ENCODE data around the gene ACR.

Gene ACR

GRCh38 chr22:50737728-50738648, at the start of gene ACR:
ACR (plus strand) TSS chr22:50738204; CDS start chr22:50738236, 32 bp downstream.
- no peak for DNase-seq (ENCODE audit: low read depth in 1 of 2, low spot score in 1 of 2)

GRCh38 chr22:50688448-50688847, 49.6 kb upstream of the ACR start:
- DNase-seq (ENCODE audit: low read depth in 1 of 2, low spot score in 1 of 2): no peak

GRCh38 chr22:50691521-50691920, 46.5 kb upstream of the ACR start:
- no peak for DNase-seq (ENCODE audit: low read depth in 1 of 2, low spot score in 1 of 2)

DNA sequence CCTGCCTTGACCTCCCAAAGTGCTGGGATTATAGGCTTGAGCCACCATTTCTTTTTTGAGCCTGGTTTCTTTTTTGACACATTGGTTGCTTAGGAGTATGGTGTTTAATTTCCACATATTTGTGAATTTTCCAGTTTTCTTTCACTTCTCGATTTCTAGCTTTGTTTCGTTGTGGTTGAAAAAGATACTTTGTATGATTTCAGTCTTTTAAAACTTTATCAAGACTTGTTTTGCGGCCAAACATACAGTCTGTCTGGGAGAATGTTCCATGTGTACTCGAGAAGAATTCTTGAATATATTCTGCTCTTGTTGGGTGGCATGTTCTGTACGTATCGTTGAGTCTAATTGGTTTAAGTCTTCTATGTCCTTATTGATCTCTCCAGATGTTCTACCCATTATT, 44.5 kb upstream of the ACR start:
- no peak for DNase-seq (ENCODE audit: low read depth in 1 of 2, low spot score in 1 of 2)

DNA sequence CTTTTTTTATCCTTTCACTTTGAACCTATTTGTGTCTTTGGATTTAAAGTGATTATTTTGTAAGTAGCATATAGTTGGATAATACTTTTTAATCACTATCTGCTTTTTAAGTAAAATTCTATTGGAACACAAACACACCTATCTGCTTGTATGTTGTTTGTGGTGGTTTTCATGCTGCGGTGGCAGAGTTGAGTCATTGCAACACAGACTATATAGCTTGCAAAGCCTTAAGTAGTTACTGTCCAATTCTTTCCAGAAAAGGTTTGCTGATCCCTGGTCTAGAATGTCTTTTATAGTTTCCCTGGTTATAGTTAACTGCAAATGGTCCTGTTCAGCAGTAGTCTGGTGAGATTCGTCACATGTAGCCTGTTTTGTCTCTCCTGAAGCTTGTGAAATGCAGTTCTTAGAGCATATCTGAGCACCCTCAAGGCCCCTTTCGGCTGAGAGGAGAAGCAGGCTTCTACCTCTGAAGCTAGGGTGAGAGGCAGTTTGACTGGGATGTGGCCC, 43.9 kb upstream of the ACR start:
- DNase-seq (ENCODE audit: low read depth in 1 of 2, low spot score in 1 of 2): no peak

DNA sequence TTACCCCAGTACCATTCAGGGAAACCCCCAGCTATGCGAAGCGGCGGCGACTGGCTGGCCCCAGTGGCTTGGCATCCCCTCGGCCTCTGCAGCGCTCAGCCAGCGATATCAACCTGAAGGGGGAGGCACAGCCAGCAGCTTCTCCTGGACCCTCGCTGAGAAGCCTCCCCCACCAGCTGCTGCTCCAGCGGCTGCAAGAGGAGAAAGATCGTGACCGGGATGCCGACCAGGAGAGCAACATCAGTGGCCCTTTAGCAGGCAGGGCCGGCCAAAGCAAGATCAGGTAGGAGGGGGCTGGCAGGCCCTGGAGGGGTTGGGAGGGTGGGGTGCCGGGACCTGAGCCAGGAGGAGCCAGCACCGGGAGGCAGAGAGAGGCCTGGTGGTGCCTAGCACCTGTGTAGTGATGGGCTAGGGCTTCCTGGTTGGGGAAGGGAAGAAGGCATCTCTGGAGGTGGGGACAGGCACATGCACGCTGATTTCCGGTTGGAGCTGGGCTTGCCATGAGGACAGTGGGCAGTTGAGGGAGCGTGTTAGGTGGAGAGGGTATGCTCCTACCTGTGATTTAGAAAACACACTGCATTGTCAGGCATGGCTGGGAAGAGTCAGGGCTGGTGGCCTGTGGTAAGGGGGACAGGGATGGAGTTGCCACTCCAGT, 43.1 kb upstream of the ACR start:
- DNase-seq (ENCODE audit: low read depth in 1 of 2, low spot score in 1 of 2): no peak

- no peak for DNase-seq (ENCODE audit: low read depth in 1 of 2, low spot score in 1 of 2)
Observed at GRCh38 chr22:50695421-50696250, 42.4 kb upstream of the ACR start.

- no peak for DNase-seq (ENCODE audit: low read depth in 1 of 2, low spot score in 1 of 2)
Observed at GRCh38 chr22:50696251-50696798, 41.7 kb upstream of the ACR start.

GRCh38 chr22:50696799-50697561, 41.0 kb upstream of the ACR start:
- no peak for DNase-seq (ENCODE audit: low read depth in 1 of 2, low spot score in 1 of 2)

DNA sequence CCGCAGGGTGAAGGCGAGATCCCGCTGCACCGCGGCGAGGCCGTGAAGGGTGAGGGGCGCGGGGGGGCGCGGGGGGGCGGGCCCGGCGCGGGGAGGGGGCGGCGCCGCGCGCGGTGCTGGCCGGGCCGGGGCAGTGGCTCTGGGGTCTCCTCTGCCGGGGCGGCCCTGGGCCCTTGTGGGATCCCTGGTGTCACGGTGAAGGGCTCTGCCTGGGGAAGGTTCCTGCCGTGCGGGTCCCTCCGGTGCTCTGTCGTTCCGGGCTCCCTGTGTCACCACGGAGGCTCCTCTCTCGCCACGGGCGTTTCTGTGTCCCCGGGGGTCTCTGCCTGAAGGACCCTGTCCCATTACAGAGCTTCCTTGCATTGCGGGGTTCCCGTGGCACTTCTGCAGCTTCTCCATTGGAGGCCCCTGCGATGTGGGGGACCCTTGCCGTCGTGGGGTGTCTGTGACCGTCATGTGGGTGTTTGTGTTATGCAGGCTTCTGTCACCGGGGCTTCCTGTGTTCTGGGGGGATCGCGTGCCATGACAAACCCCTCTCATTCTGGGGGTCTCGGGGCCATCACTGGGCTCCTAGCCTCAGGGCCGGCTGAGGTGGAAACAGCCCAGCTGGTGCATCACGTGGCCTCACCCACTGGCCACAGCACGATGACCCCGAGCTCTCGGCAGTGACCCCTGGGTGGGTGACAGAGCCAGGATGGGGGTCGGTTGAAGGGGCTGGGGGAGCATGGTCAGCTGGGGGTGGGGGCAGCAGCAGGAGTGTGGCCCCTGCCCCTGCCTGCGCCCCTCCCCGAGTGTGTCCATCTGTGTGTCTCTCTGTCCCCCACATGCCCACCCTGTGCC, 40.1 kb upstream of the ACR start:
- no peak for DNase-seq (ENCODE audit: low read depth in 1 of 2, low spot score in 1 of 2)

DNA sequence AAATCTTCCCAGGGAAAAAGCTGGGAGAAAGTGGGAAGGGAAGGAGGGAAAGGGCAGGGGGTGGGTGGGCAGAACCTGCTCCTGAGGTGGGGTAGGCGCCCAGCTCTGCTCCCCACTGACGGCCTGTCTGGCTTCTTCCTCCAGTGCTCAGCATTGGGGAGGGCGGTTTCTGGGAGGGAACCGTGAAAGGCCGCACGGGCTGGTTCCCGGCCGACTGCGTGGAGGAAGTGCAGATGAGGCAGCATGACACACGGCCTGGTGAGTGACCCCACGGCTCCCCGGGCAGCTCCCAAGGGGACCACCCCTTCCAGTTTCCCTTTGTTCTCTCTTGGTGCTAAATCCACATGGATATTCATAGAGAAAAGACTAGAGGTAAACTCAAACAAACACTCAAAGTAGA, 39.5 kb upstream of the ACR start:
- no peak for DNase-seq (ENCODE audit: low read depth in 1 of 2, low spot score in 1 of 2)

- no peak for DNase-seq (ENCODE audit: low read depth in 1 of 2, low spot score in 1 of 2)
Observed at GRCh38 chr22:50699001-50699755, 38.8 kb upstream of the ACR start.

DNA sequence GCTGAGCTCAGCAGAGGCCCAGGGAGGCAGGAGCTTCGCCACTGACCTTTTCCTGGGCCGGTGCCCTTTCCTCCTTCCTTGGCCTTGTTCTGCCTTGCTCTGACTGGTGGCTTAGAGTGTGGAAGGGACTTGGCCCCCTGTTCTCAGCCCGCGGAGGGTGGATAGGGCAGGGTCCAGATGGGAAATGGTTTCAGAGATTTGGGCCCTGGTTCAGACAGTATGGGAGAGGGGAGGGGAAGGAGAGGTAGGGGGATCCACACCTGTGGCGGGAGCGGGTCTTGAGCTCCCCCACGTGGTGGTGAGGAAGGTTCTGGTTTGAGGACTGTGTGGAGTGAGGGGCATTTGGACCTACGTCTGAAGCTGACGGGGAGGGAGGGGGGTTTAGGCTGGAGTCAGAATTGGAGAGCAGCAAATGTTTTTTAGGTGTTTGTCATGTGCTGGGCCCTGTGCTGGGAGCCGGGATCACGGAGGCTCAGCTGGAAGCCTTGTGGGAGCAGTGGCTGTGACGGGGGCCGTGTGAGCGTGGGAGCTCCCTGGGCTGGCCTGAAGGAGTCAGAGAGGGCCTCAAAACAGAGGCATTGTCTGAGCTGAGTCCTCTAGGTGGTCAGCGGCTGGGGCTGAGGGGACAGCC, 38.1 kb upstream of the ACR start:
- DNase-seq (ENCODE audit: low read depth in 1 of 2, low spot score in 1 of 2): no peak

DNA sequence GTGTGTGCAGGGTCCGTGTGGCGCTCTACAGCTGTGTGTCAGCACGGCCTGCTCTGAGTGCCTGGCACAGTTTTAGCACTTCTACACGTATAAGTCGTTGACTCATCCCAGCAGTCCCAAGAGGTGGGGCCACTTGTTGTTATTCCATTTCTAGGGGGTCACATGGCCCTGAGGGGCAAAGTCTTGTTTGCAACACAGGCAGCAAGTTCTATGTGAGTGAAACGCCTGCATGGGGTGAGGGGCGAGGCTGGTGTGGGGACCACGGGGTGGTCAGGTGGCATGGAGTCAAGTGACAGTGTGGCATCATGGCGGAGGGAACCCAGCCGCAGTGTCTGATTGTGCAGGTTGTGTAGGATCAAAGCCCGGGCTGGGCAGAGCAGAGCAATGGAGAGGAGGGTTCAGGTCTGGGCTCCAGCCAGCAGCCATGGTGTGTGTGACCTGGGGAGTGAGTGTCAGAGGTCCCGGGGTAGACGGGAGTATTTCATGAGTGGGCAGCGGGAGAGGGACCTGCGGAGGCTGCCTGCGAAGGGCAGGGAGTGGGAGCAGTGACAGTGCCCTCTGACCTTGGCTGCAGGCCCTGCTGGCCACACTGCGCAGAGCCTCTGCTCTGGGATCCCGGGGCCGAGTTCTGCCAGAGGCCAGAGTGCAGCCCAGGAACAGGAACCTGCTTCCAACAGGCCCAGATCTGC, 37.5 kb upstream of the ACR start:
- no peak for DNase-seq (ENCODE audit: low read depth in 1 of 2, low spot score in 1 of 2)

DNA sequence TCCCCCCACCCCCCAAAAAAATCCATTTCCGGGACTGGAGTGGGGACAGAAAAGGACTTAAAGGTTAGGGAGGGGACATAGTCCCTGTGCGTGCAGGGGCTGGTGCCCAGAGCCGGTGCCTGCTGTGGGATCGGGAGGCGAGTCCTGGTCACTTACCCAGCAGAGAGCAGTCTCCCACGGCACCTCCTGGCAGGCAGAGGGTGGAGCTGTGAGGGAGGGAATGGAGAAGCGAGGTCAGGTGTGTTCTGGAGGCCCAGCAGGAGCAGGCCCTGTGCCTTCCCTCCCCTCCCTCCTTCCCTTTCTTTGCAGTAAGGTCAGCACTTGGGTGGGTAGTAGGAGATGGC, 37.0 kb upstream of the ACR start:
- DNase-seq (ENCODE audit: low read depth in 1 of 2, low spot score in 1 of 2): no peak

DNA sequence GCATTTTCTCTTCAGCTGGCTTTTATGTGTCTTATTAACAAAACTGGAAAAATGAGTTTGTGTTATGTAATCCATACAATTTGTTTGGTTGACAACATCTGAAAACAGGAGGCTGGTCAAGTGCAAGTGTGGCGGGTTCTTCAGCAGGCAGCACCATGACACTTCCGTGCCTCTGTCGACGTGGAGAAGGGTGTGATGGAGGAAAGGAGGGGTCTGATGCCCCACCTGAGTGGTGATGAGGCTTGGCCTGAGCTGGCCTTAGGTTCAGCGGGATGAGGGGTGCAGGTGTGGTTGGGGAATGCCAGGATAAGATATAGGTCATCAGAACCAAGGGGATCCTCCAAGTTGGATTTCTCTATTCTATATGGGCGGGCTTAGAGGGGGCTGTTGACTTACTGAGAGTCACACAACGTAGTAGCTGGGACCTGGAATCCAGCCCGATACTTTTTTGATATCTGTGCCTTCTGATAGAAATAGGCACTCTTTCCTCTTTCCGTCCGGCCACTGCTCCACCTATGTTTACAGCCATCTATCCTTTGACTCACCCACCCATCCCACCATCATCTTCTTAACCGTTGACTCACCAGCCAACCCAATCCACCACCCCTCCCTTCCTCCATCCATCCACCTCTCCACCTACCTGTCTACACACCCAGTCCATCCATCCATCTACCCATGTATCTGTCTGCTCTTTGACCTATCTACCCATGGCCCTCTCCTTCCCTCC, 36.4 kb upstream of the ACR start:
- no peak for DNase-seq (ENCODE audit: low read depth in 1 of 2, low spot score in 1 of 2)

DNA sequence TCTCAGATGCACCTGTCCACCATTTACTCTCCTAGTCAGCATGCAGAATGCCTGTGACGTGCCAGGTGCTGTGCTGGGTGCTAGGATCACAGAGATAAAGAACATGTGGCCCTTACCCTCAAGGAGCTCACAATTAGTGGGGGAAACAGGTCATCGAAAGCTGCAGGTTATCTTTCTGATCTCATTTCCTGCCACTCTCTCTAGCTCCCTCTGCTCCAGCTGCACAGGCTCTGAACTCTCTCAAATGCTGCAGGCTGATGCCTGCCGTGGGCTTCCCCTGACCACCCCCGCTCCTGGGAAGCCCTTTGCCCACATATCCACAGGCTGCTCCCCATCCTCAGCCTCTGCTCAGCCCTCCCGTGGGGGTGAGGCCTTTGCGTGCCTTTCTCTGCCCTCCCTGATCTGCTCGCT, 35.7 kb upstream of the ACR start:
- DNase-seq (ENCODE audit: low read depth in 1 of 2, low spot score in 1 of 2): no peak
